ENCODE results near the gene ABCD1. TPM values are rescaled to one million over a fixed set of nuclear protein-coding genes. Genes with fewer than 3 reads are reported as not detected.
"Not testable (repeated sequence)": the region's sequence is repeated elsewhere in the genome, so short reads cannot be mapped to it uniquely, and the experiment has no call there.

Gene ABCD1
- total RNA-seq, 1 donor from 2014 or later = 20.3 TPM

- no peak for DNase-seq (ENCODE audit: low spot score)
- H3K27me3 Mint-ChIP-seq (ENCODE audit: low read depth) = no peaks in the 10 kb centered on the region
- peaks cover 3% of the 10 kb centered on the region for H3K4me1 Mint-ChIP-seq (ENCODE audit: low read depth)
- TF ChIP-seq CTCF (IDR thresholded peaks at IDR 0.05) = no peak
- no peak overlapping the region for H3K4me3 Mint-ChIP-seq (ENCODE audit: unreplicated experiment)
- peaks cover 6% of the 10 kb centered on the region for H3K36me3 Mint-ChIP-seq (ENCODE audit: low read depth)
- H3K27ac Mint-ChIP-seq (ENCODE audit: unreplicated experiment) = no peak overlapping the region
- no peaks in the 10 kb centered on the region for H3K9me3 Mint-ChIP-seq (ENCODE audit: low read depth)
Measured at GRCh38 chrX:153697924-153698865, 26.5 kb upstream of the ABCD1 start.

GRCh38 chrX:153699210-153699783 is 25.4 kb upstream of the ABCD1 start:
- H3K4me1 Mint-ChIP-seq (ENCODE audit: low read depth); H3K9me3 Mint-ChIP-seq (ENCODE audit: low read depth); H3K27ac Mint-ChIP-seq (ENCODE audit: unreplicated experiment); H3K4me3 Mint-ChIP-seq (ENCODE audit: unreplicated experiment); H3K36me3 Mint-ChIP-seq (ENCODE audit: low read depth); H3K27me3 Mint-ChIP-seq (ENCODE audit: low read depth); DNase-seq (ENCODE audit: low spot score): not testable (repeated sequence)

- H3K9me3 Mint-ChIP-seq (ENCODE audit: low read depth); H3K4me1 Mint-ChIP-seq (ENCODE audit: low read depth); H3K4me3 Mint-ChIP-seq (ENCODE audit: unreplicated experiment); H3K36me3 Mint-ChIP-seq (ENCODE audit: low read depth); H3K27ac Mint-ChIP-seq (ENCODE audit: unreplicated experiment); DNase-seq (ENCODE audit: low spot score); H3K27me3 Mint-ChIP-seq (ENCODE audit: low read depth): not testable (repeated sequence)
Measured at GRCh38 chrX:153699784-153700371, 24.8 kb upstream of the ABCD1 start.

- H3K27ac Mint-ChIP-seq (ENCODE audit: unreplicated experiment) = no peak overlapping the region
- no peak for DNase-seq (ENCODE audit: low spot score)
- H3K27me3 Mint-ChIP-seq (ENCODE audit: low read depth) = no peaks in the 10 kb centered on the region
- no peak overlapping the region for H3K4me3 Mint-ChIP-seq (ENCODE audit: unreplicated experiment)
- H3K4me1 Mint-ChIP-seq (ENCODE audit: low read depth) = peaks cover 4% of the 10 kb centered on the region
- peaks cover 2% of the 10 kb centered on the region for H3K9me3 Mint-ChIP-seq (ENCODE audit: low read depth)
- H3K36me3 Mint-ChIP-seq (ENCODE audit: low read depth) = peaks cover 6% of the 10 kb centered on the region
- TF ChIP-seq CTCF (IDR thresholded peaks at IDR 0.05) = no peak
Measured at GRCh38 chrX:153700376-153700945, 24.2 kb upstream of the ABCD1 start.

- no peaks in the 10 kb centered on the region for H3K27me3 Mint-ChIP-seq (ENCODE audit: low read depth)
- no peak overlapping the region for H3K4me3 Mint-ChIP-seq (ENCODE audit: unreplicated experiment)
- TF ChIP-seq CTCF (IDR thresholded peaks at IDR 0.05) = no peak
- H3K9me3 Mint-ChIP-seq (ENCODE audit: low read depth) = peaks cover 2% of the 10 kb centered on the region
- peaks cover 8% of the 10 kb centered on the region for H3K4me1 Mint-ChIP-seq (ENCODE audit: low read depth)
- no peak for DNase-seq (ENCODE audit: low spot score)
- H3K27ac Mint-ChIP-seq (ENCODE audit: unreplicated experiment) = no peak overlapping the region
- H3K36me3 Mint-ChIP-seq (ENCODE audit: low read depth) = peaks cover 6% of the 10 kb centered on the region
Measured at GRCh38 chrX:153700967-153701366, 23.7 kb upstream of the ABCD1 start.

GRCh38 chrX:153701706-153702105 is 22.9 kb upstream of the ABCD1 start:
- Mint-ChIP-seq H3K4me1 (ENCODE audit: low read depth) (peaks cover 14% of the 10 kb centered on the region), H3K27ac (ENCODE audit: unreplicated experiment) (no peak overlapping the region), H3K4me3 (ENCODE audit: unreplicated experiment) (no peak overlapping the region), H3K9me3 (ENCODE audit: low read depth) (peaks cover 8% of the 10 kb centered on the region), H3K27me3 (ENCODE audit: low read depth) (no peaks in the 10 kb centered on the region), H3K36me3 (ENCODE audit: low read depth) (peaks cover 6% of the 10 kb centered on the region)
- no peak for TF ChIP-seq CTCF (IDR thresholded peaks at IDR 0.05)
- DNase-seq (ENCODE audit: low spot score) = no peak
